ENCODE measurements around the gene RNF31.

- TF ChIP-seq POLR2A (IDR thresholded peaks at IDR 0.05; ENCODE audit: low read depth) (no peak), CTCF (IDR thresholded peaks at IDR 0.05) (no peak), POLR2AphosphoS5 (IDR thresholded peaks at IDR 0.05) (no peak)
Measured at GRCh38 chr14:24172871-24173281, 25.6 kb downstream of the RNF31 start.

Data from esophagus muscularis mucosa (tissue), 3 donors.